GM21515 (cell line): ENCODE measurements around the gene SLC36A1.

Source experiments
- ATAC-seq: cut with Tn5 transposase; IDR thresholded peaks from one replicate; pipeline ENCODE4 v1.9.1; 2021; ENCODE audit not compliant: unreplicated experiment

SLC36A1 gene

DNA sequence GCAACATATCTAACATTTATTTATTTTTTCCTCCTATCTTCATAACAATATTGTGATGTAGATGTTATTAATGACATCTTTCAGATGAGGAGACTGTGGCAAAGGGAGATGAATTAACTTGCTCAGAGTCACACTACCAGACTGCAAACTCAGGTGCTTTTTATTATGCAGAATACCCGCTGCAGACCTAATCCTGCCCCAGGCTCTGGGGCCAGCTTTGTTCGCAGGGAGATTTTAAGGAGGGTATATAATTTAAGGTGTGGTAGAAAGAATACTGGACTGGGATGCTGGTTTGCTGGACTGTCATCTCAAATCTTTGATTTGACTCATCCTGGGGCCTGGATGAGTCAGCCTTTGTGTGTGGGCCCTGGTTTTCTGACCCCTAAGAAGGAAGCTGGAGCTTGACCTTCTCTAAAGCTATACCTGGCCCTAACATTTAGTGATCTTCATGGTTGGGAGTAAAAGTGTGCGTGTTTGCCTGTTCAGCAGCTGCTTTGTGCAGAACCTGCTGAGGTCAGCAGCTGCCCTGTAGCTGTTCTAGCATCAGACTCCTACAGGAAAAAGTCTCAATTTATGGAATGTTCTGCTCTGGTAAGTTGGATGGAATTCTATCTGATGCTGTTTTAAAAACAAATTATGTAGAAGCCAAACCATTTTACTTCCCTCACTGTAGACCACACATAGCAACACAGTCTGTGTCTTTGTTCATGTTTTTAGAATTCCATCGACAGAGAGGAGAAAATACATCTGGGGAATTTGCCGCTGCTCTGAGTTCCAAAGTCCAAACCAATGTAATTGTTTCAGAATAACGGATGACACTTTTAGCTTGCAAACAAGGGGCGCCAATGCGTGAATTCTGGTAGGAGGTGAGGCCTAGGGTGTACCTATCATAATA lies 4.5 kb downstream of the SLC36A1 start:
- ATAC-seq: peak; percentile 42

DNA sequence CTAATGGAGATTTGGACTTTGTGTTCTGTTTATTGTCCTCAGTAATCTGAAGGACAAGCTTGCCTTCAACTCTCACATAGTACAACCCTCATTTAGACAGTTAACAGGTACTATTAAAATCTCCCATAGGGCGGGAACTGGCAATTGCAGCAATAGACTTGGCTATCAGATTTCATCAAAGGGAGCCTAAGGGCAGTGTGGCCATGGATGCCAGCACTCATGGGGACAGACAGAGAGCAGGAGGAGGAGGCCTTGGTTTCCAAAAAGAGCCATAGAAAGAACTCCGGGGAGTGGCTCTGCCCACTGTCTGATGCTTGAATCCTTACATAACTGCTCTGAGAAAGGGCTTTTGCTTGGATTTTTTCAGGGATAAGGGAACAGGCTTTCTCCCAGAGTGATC lies 6.8 kb downstream of the SLC36A1 start:
- no peak for ATAC-seq

DNA sequence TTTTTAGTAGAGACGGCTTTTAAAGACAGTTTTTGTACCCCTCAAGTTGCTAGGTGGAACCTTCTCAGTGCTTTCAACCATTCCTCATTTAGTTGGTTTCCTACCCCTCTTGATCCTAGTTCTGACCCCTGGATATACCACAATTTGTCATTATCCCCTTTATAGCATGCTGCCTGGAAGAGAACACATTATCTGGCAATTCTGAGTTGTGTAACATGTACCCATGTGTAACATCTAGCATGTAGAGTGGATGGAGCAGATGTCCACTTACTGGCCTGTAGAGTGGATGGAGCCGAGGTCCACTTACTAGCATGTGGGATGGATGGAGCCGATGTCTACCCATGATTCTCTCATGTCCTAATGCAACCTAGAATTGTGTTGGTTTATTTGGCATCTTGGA lies 7.5 kb downstream of the SLC36A1 start:
- ATAC-seq: no peak

DNA sequence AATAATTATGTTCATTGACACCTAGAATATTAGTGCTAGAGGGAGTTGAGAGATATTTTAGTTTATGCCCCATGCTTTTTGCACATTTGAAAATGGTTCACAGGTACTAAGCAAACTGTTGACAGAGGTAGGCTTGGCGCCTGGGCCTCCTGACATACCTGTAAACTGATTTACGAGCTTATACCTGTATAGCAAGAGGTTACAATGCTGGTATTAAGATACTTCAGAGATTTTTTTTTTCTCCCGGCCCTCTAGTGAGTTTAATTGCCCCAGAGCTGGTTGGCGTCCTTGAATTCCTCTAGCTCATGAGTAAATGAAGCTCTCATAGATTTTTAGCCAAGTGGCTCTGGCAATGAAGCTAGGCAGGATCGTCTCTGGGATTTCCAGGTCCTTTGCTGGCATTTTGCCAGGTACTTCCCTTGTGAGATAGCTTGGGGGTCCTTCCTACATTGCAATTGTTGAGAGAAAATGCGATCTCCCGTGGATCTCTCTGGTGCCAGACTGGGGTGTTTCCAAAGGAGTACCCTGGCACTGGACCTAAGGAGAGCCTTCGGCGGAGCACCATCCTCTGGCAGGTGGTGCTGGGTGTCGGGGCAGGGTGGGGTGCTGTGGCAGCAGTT lies 9.0 kb downstream of the SLC36A1 start:
- ATAC-seq: no peak

DNA sequence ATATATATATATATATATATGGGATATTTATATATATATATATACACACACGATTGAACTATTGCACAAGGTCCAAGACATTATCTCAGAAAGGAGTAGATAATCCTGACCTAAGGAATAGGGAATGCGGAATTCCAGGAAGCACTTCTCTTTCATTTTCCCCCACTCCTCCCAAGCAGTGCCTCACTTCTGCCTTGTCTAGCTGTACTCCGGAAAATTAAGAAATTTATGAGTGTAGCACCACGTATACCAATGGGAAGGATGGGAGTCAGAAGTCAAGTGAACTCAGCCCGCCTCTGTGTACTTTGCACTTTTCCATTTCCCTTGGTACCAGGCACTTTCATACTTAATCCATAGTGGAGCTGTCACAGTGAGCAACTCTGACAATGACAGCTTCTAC lies 10.9 kb downstream of the SLC36A1 start:
- no peak for ATAC-seq

DNA sequence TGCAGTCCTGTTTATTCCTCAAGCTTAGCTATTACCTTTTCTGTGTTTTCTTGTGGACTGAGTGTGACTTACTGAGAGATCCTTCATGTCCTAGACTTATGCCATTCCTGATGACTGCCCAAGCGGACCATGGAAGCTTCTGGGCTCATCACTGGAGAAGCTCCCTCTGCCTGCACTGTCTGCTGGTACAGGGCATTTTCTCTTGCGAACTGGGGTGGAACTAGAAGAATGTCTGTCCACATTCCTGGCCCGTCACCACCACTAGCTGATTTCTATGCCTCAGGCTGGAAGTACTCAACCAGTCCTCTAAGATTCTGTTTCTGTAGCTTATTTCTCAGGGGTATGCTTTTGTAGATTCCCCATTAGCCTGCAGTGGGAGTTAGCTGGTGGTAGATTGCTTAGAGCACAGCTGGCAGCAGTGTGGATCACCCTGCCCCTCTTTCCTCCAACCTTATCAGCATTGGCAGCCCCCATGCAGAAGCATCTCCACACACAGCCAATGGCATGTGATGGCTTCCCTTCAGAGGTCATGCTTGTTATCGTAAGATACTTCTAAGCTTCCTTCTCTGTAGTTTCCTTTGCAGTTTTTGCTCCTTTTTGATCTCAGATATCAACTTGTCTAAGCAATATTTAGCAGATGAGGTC lies 12.4 kb downstream of the SLC36A1 start:
- ATAC-seq: no peak

DNA sequence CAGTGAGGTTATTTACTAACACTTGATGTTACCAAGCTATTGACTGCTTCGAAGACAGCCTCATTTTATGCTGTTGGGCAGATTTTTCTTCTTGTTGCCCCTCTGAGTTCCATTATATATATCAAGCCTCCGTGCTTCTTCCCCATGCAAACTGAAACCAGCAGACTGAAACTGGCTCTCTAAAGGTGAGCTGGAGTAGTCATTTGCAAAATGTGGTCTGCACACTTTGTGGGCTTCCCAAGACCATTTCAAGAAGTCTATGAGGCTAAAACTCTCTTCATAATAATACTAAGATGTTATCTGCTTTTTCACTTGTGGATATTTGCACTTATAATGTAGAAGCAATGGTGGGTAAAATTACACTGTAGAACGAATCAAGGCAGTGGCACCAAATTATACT lies 13.9 kb downstream of the SLC36A1 start:
- peak; percentile 96 for ATAC-seq

DNA sequence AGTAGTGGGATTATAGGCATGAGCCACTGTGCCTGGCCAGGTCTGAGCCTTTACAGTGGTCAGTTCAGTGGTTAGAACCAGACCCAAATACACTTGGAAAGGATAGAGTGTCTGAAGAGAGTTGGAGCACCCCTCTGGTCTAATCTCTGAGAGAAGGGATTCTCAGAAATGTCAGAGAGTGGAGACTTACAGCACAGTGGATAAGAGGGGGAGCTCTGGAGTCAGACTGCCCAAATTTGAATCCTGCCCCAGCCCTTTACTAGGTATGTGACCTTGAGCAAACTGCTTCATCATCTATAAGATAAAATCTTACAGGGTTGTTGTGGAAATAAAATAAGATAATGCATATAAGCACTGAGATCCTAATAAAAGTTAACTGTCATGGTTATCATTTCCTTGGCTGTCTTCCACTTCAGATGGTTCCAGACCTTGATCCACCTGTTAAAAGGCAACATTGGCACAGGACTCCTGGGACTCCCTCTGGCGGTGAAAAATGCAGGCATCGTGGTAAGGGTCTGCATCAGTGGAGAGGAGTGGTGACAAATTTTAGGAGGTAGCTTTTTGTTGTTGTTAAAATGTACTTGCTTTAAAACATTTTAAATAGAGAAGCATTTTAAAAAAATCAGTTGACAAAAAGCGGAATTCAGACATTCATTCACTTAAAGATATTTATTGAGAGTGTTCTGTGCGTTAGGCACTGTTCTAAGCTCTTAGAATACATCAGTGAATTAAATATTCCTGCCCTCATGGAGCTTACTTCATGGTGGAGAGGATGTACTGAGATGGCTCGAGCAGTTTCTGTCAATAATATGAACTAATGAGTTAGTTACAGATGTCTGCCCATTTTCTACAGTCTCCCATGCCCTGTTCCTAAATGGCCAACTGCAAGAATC lies 16.0 kb downstream of the SLC36A1 start:
- ATAC-seq: no peak

DNA sequence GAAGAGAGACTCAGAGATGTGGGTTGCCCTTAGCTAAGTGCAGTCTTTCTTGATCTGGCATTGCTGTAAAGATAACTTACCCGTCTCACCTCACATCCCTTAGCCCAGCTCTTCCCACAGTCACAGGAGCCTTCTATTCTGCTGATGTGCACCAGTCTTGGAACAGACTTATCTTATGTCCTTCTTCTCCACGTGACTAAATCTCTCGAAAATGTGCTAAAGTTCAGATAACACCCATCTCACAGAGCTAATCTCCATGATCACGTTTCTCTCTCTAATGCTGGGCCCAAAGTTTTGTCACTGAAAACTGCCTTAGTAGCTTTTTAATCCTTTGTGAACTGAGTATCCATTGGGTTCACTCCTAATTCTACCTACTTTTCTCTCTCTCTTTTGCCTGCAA lies 16.7 kb downstream of the SLC36A1 start:
- ATAC-seq: no peak

DNA sequence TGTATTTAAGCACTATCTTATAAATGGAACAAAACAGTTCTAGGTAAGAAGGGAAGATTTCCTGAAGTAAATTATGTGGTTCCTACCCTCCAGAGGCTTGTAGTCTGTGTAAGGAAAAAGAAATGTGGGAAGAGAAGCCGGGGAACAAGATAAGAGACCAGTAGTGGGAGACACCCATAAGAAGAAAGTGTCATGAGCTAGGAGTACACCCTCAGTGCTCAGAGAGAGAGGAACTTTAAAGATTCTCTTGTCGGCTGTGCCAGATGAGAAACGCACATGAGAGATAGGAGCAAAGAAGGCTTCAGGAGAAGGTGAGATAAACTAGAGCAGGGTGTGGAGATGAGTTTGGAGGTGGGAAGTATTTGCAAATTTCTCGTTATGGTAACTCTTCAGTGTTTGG lies 18.1 kb downstream of the SLC36A1 start:
- ATAC-seq: no peak

DNA sequence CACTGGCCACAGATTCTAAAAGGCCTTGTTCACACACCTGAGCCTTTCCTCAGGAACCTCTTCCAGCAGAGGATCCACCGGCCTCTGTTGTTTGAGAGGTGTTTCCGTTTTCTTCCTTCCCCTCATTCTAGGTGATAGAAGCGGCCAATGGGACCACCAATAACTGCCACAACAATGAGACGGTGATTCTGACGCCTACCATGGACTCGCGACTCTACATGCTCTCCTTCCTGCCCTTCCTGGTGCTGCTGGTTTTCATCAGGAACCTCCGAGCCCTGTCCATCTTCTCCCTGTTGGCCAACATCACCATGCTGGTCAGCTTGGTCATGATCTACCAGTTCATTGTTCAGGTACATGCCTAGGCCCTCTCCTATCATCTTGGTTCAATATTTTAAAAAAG lies 20.2 kb downstream of the SLC36A1 start:
- no peak for ATAC-seq

DNA sequence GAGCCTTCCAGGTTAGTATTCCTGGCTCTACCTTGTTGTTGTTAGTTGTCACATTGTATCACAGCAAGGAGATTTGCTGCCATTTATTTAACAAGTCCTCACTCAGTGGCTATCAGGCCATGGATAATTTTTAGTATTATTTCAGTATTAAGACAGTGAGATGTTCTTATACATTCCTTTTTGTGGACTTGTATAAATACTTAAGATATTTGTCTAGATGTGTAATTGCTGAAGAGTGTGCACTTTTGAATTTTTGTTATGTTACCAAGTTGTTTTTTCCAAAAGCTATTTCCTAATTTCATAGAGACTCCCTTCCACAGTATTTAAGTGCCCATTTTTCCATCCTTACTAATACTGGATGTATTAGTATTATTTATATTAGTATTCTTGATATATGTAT lies 22.0 kb downstream of the SLC36A1 start:
- no peak for ATAC-seq

DNA sequence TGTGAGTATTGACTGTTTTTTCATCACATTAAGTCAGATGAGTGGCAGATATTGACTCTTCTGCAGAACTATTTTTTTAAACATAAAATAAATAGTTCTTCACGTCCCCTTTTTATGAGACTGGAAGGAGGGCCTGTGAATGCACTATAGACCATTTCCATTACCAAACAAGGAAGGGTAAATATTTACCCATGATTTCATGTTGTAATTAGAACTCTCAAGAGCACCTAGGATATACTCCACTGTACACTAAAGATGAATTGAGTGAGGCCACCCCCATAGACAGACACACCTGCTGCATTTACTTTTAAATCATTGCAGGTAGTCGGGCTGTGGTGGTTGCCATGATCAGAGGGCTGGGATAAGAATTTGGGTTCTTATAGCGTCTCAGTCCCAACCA lies 22.6 kb downstream of the SLC36A1 start:
- no peak for ATAC-seq

DNA sequence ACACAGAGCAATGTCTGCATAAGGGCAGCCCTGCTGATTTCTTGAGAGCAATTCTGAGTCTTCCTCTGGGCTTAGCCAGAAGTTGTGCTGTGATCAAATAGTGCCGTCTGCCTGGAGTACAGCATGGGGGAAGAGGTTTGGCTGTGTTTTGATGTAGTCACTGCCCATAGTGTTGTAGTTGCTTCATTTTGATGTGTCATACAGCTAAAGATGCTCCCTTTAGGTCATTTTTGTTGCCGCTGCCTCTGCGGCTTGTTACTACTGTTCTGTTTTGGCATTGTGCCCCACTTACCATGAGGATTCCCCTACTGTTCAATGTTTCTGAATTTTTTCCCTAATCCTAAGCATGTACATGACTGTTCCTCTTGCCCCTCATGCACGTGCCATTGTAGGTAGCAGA lies 23.0 kb downstream of the SLC36A1 start:
- ATAC-seq: no peak

DNA sequence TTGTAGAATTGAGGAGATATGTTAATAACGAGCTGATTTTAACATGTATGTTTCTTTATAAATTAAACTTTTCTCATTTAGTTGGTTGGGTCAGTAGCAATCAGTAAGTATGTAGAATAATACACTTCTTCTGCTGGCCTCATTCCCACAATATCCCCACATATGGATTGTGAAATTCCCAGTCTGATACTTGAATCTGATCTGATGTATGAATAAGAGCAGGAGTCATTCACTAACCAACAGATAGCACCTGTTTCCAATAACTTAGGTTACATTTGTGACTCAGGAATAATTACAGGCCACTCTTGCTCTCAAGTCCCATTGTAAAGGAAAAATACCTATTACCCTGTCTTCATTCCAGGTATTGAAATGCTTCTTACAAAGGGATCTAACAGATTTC lies 23.9 kb downstream of the SLC36A1 start:
- no peak for ATAC-seq

DNA sequence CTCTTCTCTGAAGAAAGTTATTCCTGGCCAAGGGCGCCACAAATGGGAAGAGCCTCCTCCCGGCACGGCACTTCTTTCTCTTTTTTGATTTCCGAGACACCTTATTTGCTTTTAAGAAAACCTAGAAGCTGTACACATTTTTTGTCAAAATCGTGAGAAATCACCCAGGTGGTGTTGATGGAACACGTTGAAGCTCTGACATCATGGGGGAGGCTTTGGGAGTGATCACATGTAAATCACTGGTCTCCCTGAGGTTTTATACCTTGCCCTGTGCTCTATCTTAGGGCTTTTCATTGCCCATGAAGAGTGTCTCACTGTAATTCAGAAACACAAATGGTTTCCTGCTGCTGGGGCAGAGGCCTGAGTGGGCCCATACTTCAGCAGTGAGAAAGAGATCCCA lies 27.4 kb downstream of the SLC36A1 start:
- ATAC-seq: no peak

DNA sequence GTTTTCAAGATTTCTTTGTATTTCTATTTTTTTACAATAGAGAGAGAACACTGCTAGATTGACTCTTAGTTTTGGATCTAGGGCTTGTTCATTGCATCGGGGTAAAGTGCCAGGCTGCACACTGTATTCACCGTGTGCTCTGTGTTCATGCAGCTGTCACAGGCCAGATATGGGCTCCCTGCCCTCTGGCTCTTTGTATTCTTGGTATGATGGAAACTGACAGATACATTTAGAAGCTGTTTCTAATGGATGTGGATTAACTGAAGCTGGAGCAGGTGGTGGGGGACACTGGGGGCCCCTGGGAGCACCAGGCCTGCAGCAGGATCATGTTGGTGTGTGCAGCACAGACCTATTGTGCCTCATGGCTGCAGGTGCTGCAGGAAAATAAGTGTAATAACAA lies 28.0 kb downstream of the SLC36A1 start:
- ATAC-seq: no peak

DNA sequence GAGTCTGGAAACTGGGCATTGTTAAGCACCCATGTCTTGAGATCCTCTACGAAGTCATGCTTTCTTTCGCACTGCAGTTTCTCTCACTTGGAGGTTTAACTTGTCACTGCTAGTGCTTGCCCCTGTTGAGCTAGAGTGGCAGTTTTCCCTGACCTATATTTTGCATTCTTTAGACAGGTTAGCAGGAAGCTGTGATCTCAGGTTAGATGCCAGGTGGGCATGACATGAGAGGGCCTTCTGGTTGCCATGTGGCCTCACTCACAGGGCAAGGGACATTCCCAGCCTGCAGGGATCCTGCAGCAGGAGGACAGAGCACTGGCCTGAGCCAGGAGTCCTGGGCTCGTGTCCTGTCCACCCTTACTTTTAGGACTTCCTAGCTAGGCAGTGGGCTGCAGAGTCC lies 28.6 kb downstream of the SLC36A1 start:
- ATAC-seq: no peak

DNA sequence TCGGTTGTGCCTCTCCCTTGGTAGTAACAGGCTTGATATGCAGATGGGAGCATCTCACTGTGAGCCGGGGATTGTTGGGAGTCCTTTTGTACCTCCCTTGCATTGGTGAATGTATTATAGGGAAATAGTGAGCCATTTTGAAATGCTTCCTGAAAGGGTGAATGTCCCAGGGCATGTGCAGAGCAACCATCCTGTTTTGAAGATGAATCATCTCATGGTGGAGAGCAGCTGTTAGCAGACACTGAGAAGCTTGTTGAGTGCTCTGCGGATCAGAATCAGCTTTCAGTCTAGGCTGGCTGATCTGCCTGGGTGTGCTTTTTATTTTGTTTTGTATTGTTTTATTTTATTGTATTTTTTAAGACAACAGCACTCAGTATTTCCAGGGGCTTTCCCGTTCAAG lies 29.7 kb downstream of the SLC36A1 start:
- no peak for ATAC-seq

DNA sequence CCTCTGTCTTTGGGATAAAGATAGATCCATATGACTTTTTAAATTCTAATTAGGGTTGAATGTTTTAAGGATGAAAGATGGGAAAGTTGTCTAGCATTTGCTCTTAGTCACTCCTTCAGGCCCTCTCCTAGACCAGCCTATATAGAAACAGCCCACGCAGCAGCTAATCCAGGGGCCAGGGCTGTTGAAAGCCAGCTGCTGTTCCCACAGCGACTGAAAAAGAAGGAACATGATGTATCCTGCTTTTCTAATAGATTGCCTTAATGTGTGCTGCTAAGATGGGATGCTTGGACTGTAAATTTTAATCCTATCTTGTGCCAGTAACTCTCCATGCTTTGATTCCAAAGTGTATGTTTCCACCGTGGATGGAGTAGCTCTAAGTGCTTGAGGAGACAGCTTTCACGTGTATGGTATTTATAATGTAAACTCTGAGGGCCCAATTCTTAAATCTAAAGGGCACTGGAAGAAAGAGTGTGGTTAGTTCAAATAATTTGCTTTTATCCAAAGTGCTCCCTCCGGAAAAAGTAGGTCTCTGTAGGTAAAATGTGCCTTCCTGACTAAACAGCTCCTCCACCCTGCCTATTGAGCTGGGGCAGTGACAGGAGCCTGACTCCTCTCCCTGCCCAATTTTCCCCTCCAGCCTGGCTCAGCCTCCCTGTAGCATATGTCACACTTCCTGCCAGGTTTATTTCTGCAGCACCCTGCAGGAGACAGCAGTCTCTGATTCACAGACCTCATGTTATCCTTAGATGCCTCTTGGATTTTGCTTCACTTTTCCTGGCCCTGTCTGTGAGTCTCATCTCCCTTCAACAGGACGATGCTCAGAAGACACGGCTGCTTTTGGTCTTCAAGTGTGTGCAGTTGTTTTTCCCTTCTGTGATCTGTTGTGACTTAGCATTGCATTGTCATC lies 33.2 kb downstream of the SLC36A1 start:
- no peak for ATAC-seq
